ENCODE measurements around the gene LRRC53.

LRRC53 gene

DNA sequence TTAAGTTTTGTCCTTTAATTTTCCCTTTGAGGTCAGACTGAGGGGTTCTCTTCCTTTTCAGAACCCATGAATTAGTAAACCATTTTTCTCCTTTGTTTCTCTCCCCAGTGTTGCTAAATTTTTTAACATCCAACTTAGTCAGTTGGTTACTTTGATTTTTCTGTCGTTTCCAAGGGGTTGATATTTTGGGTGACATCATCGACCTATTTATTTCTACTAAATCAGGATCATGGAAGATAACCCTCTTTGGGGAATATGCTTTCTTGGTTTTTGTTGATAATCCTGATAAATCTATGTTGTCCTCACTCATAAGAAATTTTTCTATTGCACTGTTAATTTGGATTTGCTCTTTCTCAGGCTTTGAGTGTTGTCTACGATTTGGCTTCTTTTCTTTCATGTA lies 40.9 kb downstream of the LRRC53 start:
- Histone ChIP-seq H3K4me1 (ENCODE audit: insufficient read depth, low read length, severe bottlenecking) (no peaks in the 10 kb centered on the region), H3K79me2 (ENCODE audit: insufficient read depth, low read length) (no peaks in the 10 kb centered on the region), H3K9me2 (ENCODE audit: low read depth, low read length) (no peaks in the 10 kb centered on the region), H3K9me3 (ENCODE audit: low read length) (no peaks in the 10 kb centered on the region), H3K36me3 (ENCODE audit: insufficient read depth, low read length) (no peaks in the 10 kb centered on the region), H3F3A (ENCODE audit: insufficient read depth, low read length) (no peaks in the 10 kb centered on the region), H2AFZ (ENCODE audit: low read length) (no peak overlapping the region), H3K9ac (ENCODE audit: low read length) (no peak overlapping the region), H3K27me3 (ENCODE audit: insufficient read depth, low read length) (no peaks in the 10 kb centered on the region), H3K4me3 (ENCODE audit: low read depth, low read length, poor library complexity, severe bottlenecking) (no peak overlapping the region), H4K20me1 (ENCODE audit: insufficient read depth, low read length) (no peaks in the 10 kb centered on the region), H3K27ac (ENCODE audit: low read depth, low read length, poor library complexity, severe bottlenecking) (no peak overlapping the region), H3K4me2 (ENCODE audit: low read length) (no peak overlapping the region)
- no peak for TF ChIP-seq EZH2 (IDR thresholded peaks at IDR 0.05; ENCODE audit: borderline replicate concordance, low read length)
- TF ChIP-seq, protein P1, sequence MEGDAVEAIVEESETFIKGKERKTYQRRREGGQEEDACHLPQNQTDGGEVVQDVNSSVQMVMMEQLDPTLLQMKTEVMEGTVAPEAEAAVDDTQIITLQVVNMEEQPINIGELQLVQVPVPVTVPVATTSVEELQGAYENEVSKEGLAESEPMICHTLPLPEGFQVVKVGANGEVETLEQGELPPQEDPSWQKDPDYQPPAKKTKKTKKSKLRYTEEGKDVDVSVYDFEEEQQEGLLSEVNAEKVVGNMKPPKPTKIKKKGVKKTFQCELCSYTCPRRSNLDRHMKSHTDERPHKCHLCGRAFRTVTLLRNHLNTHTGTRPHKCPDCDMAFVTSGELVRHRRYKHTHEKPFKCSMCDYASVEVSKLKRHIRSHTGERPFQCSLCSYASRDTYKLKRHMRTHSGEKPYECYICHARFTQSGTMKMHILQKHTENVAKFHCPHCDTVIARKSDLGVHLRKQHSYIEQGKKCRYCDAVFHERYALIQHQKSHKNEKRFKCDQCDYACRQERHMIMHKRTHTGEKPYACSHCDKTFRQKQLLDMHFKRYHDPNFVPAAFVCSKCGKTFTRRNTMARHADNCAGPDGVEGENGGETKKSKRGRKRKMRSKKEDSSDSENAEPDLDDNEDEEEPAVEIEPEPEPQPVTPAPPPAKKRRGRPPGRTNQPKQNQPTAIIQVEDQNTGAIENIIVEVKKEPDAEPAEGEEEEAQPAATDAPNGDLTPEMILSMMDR (IDR thresholded peaks at IDR 0.05; ENCODE audit: low read length), result no peak

DNA sequence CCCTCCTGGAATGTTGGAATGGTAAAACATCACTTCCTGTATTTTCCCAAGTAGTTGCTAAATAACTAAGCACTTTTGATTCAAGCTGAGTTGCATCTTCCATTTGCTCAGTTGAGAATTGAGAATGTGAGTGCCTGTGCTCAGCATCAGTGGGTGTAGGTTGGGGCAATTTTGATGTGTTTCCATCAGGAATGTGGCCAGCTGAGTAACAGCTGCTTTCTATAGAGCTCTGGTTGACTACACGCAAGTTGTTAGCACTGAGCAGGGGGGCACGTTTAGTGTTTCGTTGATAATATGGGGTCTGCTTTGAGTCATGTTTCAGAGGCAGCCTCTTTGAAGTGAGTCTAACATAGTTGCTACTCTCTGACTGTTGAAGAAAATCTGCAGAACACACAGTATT lies 41.5 kb downstream of the LRRC53 start:
- H3K27ac ChIP-seq (ENCODE audit: low read depth, low read length, poor library complexity, severe bottlenecking), result no peak overlapping the region
- no peak overlapping the region for H3K9ac ChIP-seq (ENCODE audit: low read length)
- H3K4me3 ChIP-seq (ENCODE audit: low read depth, low read length, poor library complexity, severe bottlenecking), result no peak overlapping the region
- H3F3A ChIP-seq (ENCODE audit: insufficient read depth, low read length), result no peaks in the 10 kb centered on the region
- H2AFZ ChIP-seq (ENCODE audit: low read length), result no peak overlapping the region
- H3K9me2 ChIP-seq (ENCODE audit: low read depth, low read length), result no peaks in the 10 kb centered on the region
- H3K36me3 ChIP-seq (ENCODE audit: insufficient read depth, low read length), result no peaks in the 10 kb centered on the region
- no peaks in the 10 kb centered on the region for H3K27me3 ChIP-seq (ENCODE audit: insufficient read depth, low read length)
- no peak overlapping the region for H3K4me2 ChIP-seq (ENCODE audit: low read length)
- no peak for TF ChIP-seq EZH2 (IDR thresholded peaks at IDR 0.05; ENCODE audit: borderline replicate concordance, low read length)
- TF ChIP-seq, protein P1 (IDR thresholded peaks at IDR 0.05; ENCODE audit: low read length), result no peak
- H3K4me1 ChIP-seq (ENCODE audit: insufficient read depth, low read length, severe bottlenecking), result no peaks in the 10 kb centered on the region
- H3K79me2 ChIP-seq (ENCODE audit: insufficient read depth, low read length), result no peaks in the 10 kb centered on the region
- no peaks in the 10 kb centered on the region for H4K20me1 ChIP-seq (ENCODE audit: insufficient read depth, low read length)
- H3K9me3 ChIP-seq (ENCODE audit: low read length), result no peaks in the 10 kb centered on the region

DNA sequence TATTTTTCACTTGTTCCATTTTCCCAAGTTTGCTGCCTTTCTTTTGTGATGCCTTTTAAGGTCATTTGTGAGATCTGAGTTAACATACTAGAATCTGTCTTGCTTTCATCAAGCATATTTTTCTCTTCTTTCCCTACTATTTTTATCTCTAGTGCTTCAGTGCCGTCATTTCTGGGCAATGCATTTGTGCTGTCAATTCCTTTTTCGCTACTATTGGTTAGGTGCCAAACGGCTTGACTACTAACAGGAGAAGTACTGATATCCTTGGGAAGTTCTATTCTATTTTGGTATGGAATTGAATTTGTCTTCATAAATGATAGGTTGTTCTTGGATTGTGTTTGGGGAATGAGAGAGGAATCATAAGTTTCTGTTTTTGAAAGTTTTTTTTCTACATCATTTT lies 42.2 kb downstream of the LRRC53 start:
- TF ChIP-seq, protein P1 (IDR thresholded peaks at IDR 0.05; ENCODE audit: low read length), result no peak
- no peak for TF ChIP-seq EZH2 (IDR thresholded peaks at IDR 0.05; ENCODE audit: borderline replicate concordance, low read length)
- no peaks in the 10 kb centered on the region for H3K27me3 ChIP-seq (ENCODE audit: insufficient read depth, low read length)
- H3K4me2 ChIP-seq (ENCODE audit: low read length), result no peak overlapping the region
- no peaks in the 10 kb centered on the region for H3K79me2 ChIP-seq (ENCODE audit: insufficient read depth, low read length)
- no peak overlapping the region for H3K4me3 ChIP-seq (ENCODE audit: low read depth, low read length, poor library complexity, severe bottlenecking)
- no peaks in the 10 kb centered on the region for H3K9me2 ChIP-seq (ENCODE audit: low read depth, low read length)
- no peaks in the 10 kb centered on the region for H4K20me1 ChIP-seq (ENCODE audit: insufficient read depth, low read length)
- H3K4me1 ChIP-seq (ENCODE audit: insufficient read depth, low read length, severe bottlenecking), result no peaks in the 10 kb centered on the region
- H3K9me3 ChIP-seq (ENCODE audit: low read length), result no peaks in the 10 kb centered on the region
- H3K9ac ChIP-seq (ENCODE audit: low read length), result no peak overlapping the region
- no peak overlapping the region for H3K27ac ChIP-seq (ENCODE audit: low read depth, low read length, poor library complexity, severe bottlenecking)
- no peak overlapping the region for H2AFZ ChIP-seq (ENCODE audit: low read length)
- no peaks in the 10 kb centered on the region for H3K36me3 ChIP-seq (ENCODE audit: insufficient read depth, low read length)
- no peaks in the 10 kb centered on the region for H3F3A ChIP-seq (ENCODE audit: insufficient read depth, low read length)
